Measurements from ENCODE around the gene TSPAN33. TPM values are rescaled to one million over a fixed set of nuclear protein-coding genes. Genes with fewer than 3 reads are reported as not detected.
"Not testable (repeated sequence)": the region's sequence is repeated elsewhere in the genome, so short reads cannot be mapped to it uniquely, and the experiment has no call there.

TSPAN33 gene
- total RNA-seq, 2 experiments from 2014 or later = 0.48 to 0.86 TPM

DNA sequence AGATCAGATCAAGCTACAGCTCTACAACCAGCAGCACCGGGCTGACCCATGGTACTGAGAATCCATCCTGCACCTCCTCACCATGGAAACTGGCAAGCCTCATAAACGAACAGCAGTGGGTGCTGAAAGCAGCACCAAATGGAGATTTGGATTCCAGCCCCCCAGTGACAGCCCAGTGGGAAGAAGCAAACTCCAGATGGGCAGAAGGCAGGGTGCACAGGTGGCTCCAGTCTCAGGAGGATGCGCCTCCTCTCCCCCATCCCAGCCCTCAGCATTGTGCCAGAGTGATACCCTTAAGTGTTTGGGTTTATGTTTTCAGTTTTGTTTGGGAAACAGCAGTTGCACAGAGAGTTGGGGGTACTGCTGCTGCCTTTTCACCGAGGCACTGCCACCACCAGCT is 23.3 kb downstream of the TSPAN33 start:
- Mint-ChIP-seq H3K27me3 (peaks cover 50% of the 10 kb centered on the region), H3K36me3 (ENCODE audit: low read depth) (no peaks in the 10 kb centered on the region), H3K4me1 (peaks cover 18% of the 10 kb centered on the region), H3K9me3 (no peaks in the 10 kb centered on the region), H3K4me3 (peak overlapping the region; percentile 16), H3K27ac (no peak overlapping the region)
- POLR2A ChIA-PET = no interaction called here
- CTCF ChIA-PET = interaction anchor here (1.0 to 1.3 kb wide), 2 partner anchors 43 to 50 kb away, joined by 3 to 5 read pairs; no protein-coding TSS in a partner anchor
- no peak for DNase-seq

GRCh38 chr7:129168231-129169021 is 23.9 kb downstream of the TSPAN33 start:
- Mint-ChIP-seq H3K27me3 (peaks cover 50% of the 10 kb centered on the region), H3K4me3 (peak overlapping the region; percentile 40), H3K36me3 (ENCODE audit: low read depth) (no peaks in the 10 kb centered on the region), H3K9me3 (no peaks in the 10 kb centered on the region), H3K4me1 (peaks cover 18% of the 10 kb centered on the region), H3K27ac (no peak overlapping the region)
- ChIA-PET POLR2A (no interaction called here), CTCF (interaction anchor here (1.0 kb wide), 1 partner anchor 42 kb away, joined by 3 read pairs; no protein-coding TSS in a partner anchor)
- no peak for DNase-seq

DNA sequence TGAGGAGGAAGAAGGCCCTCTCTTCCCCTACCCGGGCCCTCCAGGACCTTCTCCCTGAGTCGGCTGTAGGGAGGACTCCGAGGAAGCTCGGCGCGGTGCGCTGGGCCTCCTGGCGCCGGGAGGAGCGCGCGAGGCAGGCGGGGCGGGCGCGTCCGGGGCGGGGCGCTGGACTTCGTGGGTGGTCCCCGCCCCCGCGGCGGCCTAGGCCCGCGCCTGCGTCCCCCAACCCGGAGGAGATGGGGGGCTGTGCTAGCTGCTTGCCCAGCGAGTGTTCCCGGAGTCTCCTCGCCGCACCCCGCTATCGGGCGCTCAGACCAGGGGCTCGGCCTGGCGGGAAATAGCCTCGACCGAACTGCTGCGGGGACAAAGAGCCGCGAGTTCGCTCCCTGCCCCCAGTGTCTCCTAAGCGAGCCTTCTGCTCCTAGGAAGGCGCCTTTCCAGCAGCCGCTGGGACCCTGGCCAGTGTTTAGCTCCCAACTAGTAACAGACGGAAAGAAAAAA is 24.7 kb downstream of the TSPAN33 start:
- Mint-ChIP-seq H3K9me3 (no peaks in the 10 kb centered on the region), H3K27me3 (peaks cover 50% of the 10 kb centered on the region), H3K4me1 (peaks cover 18% of the 10 kb centered on the region), H3K4me3 (peak overlapping the region; percentile 59), H3K27ac (no peak overlapping the region), H3K36me3 (ENCODE audit: low read depth) (no peaks in the 10 kb centered on the region)
- ChIA-PET CTCF (no interaction called here), POLR2A (no interaction called here)
- DNase-seq = peak; percentile 32

DNA sequence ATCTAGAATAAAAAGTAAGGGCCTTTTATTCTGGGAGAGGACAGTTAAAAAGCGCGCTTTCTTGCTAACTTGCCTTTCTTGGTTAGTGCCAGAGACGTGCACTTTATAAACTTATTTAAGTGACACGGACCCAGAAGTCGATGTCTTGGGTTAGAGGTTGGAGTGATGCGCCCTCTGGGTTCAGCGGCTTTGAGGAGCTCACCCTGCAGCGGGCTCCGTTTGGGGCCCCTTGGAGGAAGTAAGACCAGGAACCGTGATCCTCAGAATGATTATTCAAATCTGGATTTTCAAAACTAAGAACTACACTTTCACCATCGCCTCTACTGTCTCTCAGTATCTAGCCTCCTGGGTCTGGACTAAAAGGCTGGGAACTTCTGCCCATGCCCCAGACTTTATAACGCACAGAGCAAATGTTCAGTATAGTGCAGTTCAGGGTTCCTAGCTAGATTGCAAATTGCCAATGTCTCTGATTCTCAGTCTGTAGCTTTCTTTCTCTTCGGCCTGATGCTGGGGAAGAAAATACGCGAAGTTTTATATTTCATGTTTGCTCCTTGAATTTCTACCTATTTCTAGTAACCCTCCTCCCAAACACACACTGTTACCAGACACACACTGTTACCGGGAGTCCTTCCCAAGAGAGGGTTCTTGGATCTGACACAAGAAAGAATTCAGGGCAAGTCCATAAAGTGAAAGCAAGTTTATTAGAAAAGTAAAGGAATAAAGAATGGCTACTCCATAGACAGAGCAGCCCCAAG is 25.4 kb downstream of the TSPAN33 start:
- no peaks in the 10 kb centered on the region for H3K36me3 Mint-ChIP-seq (ENCODE audit: low read depth)
- H3K4me1 Mint-ChIP-seq = peaks cover 18% of the 10 kb centered on the region
- no peaks in the 10 kb centered on the region for H3K9me3 Mint-ChIP-seq
- POLR2A ChIA-PET = no interaction called here
- no peak overlapping the region for H3K27ac Mint-ChIP-seq
- peak overlapping the region; percentile 59 for H3K4me3 Mint-ChIP-seq
- peaks cover 50% of the 10 kb centered on the region for H3K27me3 Mint-ChIP-seq
- no peak for DNase-seq
- CTCF ChIA-PET = interaction anchor here (0.6 kb wide), 1 partner anchor 839 kb away, joined by 3 read pairs; no protein-coding TSS in a partner anchor

DNA sequence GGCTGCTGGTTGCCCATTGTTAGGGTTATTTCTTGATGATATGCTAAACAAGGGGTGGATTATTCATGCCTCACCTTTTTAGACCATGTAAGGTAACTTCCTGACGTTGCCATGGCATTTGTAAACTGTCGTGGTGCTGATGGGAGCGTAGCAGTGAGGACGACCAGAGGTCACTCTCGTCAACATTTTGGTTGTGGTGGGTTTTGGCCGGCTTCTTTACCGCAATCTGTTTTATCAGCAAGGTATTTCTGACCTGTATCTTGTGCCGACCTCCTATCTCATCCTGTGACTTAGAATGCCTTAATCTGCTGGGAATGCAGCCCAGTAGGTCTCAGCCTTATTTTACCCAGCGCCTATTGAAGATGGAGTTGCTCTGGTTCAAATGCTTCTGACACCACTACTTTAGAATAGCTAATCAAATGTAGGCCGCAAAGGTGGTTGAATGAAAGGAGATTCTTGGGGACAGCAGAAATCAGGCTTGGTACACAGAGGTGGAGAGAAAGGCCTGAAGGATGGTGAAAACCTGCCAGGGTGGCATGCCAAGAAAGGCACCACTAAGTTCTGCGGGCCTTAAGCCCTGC is 26.0 kb downstream of the TSPAN33 start:
- POLR2A ChIA-PET = no interaction called here
- H3K27me3 Mint-ChIP-seq = peaks cover 44% of the 10 kb centered on the region

DNA sequence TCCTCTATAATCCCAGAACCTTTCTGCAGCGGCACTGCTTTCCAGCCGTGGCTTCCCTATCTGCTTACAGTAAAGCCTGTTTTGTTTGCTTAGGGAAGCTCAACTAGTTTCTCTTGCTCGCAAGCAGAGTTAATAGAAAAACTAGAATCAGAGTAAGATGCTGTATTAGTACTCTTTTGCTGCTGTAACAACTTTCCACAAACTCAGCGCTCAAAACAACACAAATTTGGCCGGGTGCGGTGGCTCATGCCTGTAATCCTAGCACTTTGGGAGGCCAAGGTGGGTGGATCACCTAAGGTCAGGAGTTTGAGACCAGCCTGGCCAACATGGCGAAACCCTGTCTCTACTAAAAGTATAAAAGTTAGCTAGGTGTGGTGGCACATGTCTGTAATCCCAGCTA is 29.4 kb downstream of the TSPAN33 start:
- H3K4me3 Mint-ChIP-seq; H3K27ac Mint-ChIP-seq; POLR2A ChIA-PET; DNase-seq; H3K9me3 Mint-ChIP-seq; H3K36me3 Mint-ChIP-seq (ENCODE audit: low read depth): not testable (repeated sequence)
- CTCF ChIA-PET = interaction anchor here (0.6 kb wide), 1 partner anchor 46 kb away, joined by 3 read pairs; no protein-coding TSS in a partner anchor
- Mint-ChIP-seq H3K27me3 (peaks cover 41% of the 10 kb centered on the region), H3K4me1 (peaks cover 11% of the 10 kb centered on the region)

More for the DNA sequence above, 26.0 kb downstream of the TSPAN33 start:
- no peaks in the 10 kb centered on the region for H3K9me3 Mint-ChIP-seq
- H3K4me3 Mint-ChIP-seq = no peak overlapping the region
- H3K27ac Mint-ChIP-seq = no peak overlapping the region
- CTCF ChIA-PET = interaction anchor here (0.6 kb wide), 1 partner anchor 840 kb away, joined by 3 read pairs; no protein-coding TSS in a partner anchor
- H3K36me3 Mint-ChIP-seq (ENCODE audit: low read depth) = no peaks in the 10 kb centered on the region
- no peak for DNase-seq
- peaks cover 18% of the 10 kb centered on the region for H3K4me1 Mint-ChIP-seq

DNA sequence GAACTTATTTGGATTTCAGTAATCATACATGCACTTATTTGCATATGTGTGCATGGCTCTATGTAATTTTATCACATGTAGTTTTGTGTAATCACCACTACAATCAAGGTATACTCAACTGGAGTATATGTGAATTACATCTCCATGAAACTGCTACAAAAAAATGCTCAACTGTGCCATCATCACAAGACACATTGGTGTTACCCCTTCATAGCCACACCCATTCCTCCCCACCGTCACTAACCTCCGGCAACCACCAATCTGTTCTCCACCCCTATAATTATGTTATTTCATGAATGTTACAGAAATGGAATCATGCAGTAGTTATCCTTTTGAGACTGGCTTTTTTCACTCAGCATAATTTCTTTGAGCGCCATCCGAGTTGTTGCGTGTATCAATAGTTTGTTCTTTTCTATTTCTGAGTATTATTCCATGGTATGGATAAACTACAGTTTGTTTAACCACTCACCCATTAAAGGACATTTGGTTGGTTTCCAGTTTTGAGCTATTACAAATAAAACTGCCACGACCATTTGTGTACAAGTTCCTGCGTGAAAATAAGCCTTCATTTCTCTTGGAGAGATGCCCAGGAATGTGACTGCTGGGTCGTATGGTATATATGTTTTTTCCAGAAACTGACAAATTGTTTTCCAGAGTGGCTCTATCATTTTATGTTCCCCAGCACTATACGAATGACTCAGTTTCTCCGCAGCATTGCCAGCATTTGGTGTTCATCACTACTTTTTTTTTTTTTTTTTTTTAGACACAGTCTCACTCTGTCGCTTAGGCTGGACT is 32.6 kb downstream of the TSPAN33 start:
- CTCF ChIA-PET = interaction anchor here (2.3 kb wide), 1 partner anchor 14 kb away, joined by 9 read pairs; no protein-coding TSS in a partner anchor
- no peaks in the 10 kb centered on the region for H3K9me3 Mint-ChIP-seq
- H3K27ac Mint-ChIP-seq = no peak overlapping the region
- no peaks in the 10 kb centered on the region for H3K36me3 Mint-ChIP-seq (ENCODE audit: low read depth)
- DNase-seq = no peak
- H3K4me1 Mint-ChIP-seq = no peaks in the 10 kb centered on the region
- no peak overlapping the region for H3K4me3 Mint-ChIP-seq
- POLR2A ChIA-PET = no interaction called here
- peaks cover 35% of the 10 kb centered on the region for H3K27me3 Mint-ChIP-seq

DNA sequence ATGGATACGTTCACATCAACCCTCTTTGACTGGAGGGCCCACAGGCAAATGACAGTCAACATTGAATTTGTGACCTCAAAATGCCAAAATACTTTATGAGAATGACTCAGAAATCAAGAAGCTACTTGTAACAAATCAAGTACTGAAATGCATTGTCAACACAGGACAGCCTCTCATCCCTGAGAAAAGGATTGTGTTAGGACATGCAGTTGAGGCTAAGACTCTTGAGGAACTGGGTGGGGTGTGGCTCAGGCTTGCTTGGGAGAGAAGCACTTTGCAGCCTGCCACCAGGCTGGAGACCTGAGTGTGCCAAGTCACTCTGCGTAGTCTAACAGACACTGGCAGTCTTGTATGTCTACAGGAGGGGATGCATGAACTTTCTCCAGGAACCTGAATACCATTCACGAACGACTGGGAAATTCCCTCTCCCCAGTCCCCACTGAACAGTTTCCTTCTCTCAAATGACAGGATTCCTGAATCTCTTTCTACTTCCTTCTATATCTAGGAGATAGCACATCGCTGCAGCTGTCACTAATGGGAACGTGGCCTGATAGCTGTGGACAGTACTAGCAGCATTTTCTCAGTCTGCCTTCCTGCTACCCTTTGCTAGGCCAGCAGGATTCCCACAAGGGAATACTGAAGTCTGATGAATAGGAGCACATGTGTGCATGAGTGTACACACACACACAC is 40.6 kb downstream of the TSPAN33 start:
- Mint-ChIP-seq H3K27me3 (peaks cover 48% of the 10 kb centered on the region), H3K36me3 (ENCODE audit: low read depth) (no peaks in the 10 kb centered on the region), H3K4me3 (no peak overlapping the region), H3K27ac (no peak overlapping the region), H3K9me3 (no peaks in the 10 kb centered on the region), H3K4me1 (peaks cover 8% of the 10 kb centered on the region)
- CTCF ChIA-PET = no interaction called here
- DNase-seq = no peak
- POLR2A ChIA-PET = no interaction called here

DNA sequence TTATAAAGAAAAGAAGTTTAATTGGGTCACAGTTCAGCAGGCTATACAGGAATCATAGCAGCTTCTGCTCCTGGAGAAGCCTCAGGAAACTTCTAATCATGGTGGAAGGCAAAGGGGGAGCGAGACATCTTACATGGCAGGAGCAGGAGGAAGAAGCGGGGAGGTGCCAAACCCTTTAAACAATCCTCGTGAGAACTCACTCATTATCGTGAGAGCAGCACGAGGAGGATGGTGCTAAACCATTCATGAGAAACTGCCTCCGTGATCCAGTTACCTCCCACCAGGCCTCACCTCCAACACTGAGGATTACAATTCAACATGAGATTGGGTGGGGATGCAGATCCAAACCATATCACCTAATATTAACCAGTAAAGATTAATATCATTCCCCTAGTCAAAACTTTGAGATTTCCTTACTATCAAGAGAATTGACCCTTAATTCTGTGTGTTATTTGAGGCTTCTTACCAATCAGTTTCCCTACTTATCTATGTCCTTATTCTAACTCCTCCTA is 42.3 kb downstream of the TSPAN33 start:
- H3K27ac Mint-ChIP-seq = no peak overlapping the region
- no peaks in the 10 kb centered on the region for H3K36me3 Mint-ChIP-seq (ENCODE audit: low read depth)
- DNase-seq = no peak
- H3K4me1 Mint-ChIP-seq = peaks cover 8% of the 10 kb centered on the region
- H3K4me3 Mint-ChIP-seq = no peak overlapping the region
- no peaks in the 10 kb centered on the region for H3K9me3 Mint-ChIP-seq
- POLR2A ChIA-PET = no interaction called here
- H3K27me3 Mint-ChIP-seq = peaks cover 54% of the 10 kb centered on the region
- CTCF ChIA-PET = no interaction called here

GRCh38 chr7:129187681-129188371 is 43.3 kb downstream of the TSPAN33 start:
- no peak overlapping the region for H3K4me3 Mint-ChIP-seq
- no peak for DNase-seq
- H3K36me3 Mint-ChIP-seq (ENCODE audit: low read depth) = no peaks in the 10 kb centered on the region
- ChIA-PET POLR2A (no interaction called here), CTCF (no interaction called here)
- peaks cover 8% of the 10 kb centered on the region for H3K4me1 Mint-ChIP-seq
- no peak overlapping the region for H3K27ac Mint-ChIP-seq
- peaks cover 61% of the 10 kb centered on the region for H3K27me3 Mint-ChIP-seq
- H3K9me3 Mint-ChIP-seq = no peaks in the 10 kb centered on the region

GRCh38 chr7:129188372-129188891 is 43.9 kb downstream of the TSPAN33 start, which contains the start of gene SMO:
SMO (plus strand) TSS chr7:129188633; CDS start chr7:129189152, 519 bp downstream.
- no peak for DNase-seq
- ChIA-PET CTCF (no interaction called here), POLR2A (no interaction called here)
- peaks cover 61% of the 10 kb centered on the region for H3K27me3 Mint-ChIP-seq
- no peak within 1 kb of the TSS for H3K27ac Mint-ChIP-seq
- H3K4me1 Mint-ChIP-seq = peaks cover 8% of the 10 kb centered on the region
- H3K36me3 Mint-ChIP-seq (ENCODE audit: low read depth) = no peaks in the 10 kb centered on the region
- no peaks in the 10 kb centered on the region for H3K9me3 Mint-ChIP-seq
- peak within 1 kb of the TSS; percentile 30 for H3K4me3 Mint-ChIP-seq
